Stimulated activated CD8-positive, alpha-beta memory T cell treated with anti-CD3 and anti-CD28 coated beads, Interleukin-7, amount 100 ng/mL, for 1 hour (primary cell): ENCODE measurements around the gene TMED1.

Experiments used
- DNase-seq, 2 donors: peaks; one replicate each; pipeline ENCODE4 v3.0.0-alpha.2; 2020; ENCODE audit warnings: low read depth in 2 of 2

Gene TMED1

DNA sequence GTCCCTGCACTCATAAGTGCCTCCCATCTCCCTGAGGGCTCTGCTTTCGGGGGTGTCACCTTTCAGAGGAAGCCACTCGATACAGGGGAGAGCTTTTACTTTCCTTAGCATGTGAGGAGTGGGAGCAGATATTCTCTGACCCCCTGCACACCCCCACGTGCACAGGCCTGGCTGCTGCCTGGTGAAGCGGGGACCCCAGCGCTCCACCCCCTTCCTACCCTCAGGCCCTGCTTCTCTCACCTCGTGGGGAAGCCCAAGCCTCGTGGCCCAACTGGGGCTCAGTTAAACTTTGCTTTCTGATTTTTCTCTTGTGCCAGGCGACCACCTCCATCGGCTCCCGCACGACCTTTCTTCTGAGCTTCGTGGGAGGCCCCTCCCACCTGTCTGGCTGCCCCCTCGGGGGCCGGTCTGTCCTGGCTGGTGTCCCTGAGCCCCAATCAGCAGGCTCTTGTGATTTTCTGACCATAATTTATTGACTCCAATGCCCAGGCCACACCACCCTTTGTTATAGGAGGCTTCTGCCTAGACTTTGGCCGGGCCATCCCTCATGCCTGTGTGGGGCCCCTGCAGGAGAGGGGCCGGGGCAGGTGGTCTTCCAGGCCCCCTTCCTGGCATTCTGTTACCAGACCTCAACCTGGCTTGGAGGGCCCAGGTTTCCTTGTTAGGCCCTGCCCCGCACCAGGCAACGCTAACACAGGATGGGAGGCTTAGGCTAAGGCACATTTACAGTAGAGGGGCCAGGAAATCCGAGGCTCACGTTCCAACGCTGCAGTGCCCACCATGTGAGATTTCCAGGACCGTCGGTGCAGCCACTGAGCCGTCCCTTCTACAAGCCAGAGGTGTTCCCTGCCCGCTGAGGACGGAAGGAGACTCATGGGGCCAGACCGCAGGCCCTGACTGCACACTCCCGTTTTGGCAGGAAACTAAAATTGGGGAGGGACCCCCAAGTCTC is 3.7 kb downstream of the TMED1 start:
- DNase-seq: no peak

GRCh38 chr19:10830931-10831779 is 4.9 kb downstream of the TMED1 start:
- DNase-seq: no peak

GRCh38 chr19:10830370-10830769 is 5.6 kb downstream of the TMED1 start:
- no peak for DNase-seq

DNA sequence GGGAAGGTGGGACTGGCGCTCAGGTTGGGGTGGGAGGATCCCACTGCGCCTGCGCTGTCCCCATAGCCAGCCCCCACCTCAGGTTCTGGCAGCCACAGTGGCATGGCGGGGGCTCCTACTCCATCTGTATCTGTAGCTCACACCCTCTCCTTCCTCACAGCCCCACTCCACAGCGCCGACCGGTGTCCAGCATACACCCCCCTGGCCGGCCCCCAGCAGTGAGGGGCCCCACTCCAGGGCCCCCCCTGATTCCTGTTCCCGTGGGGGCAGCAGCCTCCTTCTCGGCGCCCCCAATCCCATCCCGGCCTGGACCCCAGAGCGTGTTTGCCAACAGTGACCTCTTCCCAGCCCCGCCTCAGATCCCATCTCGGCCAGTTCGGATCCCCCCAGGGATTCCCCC is 6.0 kb downstream of the TMED1 start:
- no peak for DNase-seq

GRCh38 chr19:10828981-10829821 is 6.8 kb downstream of the TMED1 start:
- no peak for DNase-seq

- no peak for DNase-seq
Measured at GRCh38 chr19:10826846-10827245, 9.2 kb downstream of the TMED1 start.

GRCh38 chr19:10826231-10826630 is 9.8 kb downstream of the TMED1 start:
- no peak for DNase-seq

DNA sequence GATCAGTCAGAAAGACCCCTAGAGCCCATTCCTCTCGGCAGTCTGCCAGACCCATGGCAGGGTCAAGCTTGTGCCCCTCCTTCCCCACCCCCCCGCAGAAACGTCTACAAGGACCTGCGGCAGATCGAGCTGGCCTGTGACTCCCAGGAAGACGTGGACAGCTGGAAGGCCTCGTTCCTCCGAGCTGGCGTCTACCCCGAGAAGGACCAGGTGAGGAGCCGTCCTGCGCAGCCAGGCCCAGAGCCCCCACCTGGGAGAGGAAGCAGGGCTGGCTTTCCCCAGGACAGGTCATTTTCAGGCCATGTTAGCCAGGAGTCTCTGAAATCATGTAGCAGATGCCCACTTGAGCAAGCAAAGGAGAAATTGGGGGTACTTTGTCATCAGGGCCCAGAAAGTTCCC is 12.3 kb downstream of the TMED1 start:
- DNase-seq: no peak

- DNase-seq: no peak
Measured at GRCh38 chr19:10820173-10820572, 15.8 kb downstream of the TMED1 start.

GRCh38 chr19:10819124-10820060 is 16.6 kb downstream of the TMED1 start:
- no peak for DNase-seq

- no peak for DNase-seq
Measured at GRCh38 chr19:10818301-10819123, 17.5 kb downstream of the TMED1 start.

- no peak for DNase-seq
Measured at GRCh38 chr19:10817291-10818038, 18.5 kb downstream of the TMED1 start.

DNA sequence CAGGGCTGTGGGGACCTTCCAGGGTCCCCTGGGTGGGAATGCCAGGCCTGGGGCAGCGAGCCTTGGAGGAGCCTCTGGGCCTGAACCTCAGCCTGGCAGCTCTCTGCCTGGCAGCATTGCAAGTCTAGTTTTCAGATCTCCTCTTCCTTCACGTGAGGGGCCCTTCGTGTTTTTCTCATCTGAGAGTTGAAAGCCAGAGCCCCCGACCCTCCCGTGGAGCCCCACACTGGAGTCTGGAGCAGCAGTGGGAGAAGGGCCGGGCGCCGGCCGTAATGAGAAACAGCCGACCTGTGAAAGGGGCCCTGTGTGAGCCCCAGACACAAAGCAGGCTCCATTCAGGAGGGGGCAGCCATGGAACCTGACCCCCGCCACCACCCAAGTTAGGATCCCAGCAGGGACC is 19.3 kb downstream of the TMED1 start:
- no peak for DNase-seq

DNA sequence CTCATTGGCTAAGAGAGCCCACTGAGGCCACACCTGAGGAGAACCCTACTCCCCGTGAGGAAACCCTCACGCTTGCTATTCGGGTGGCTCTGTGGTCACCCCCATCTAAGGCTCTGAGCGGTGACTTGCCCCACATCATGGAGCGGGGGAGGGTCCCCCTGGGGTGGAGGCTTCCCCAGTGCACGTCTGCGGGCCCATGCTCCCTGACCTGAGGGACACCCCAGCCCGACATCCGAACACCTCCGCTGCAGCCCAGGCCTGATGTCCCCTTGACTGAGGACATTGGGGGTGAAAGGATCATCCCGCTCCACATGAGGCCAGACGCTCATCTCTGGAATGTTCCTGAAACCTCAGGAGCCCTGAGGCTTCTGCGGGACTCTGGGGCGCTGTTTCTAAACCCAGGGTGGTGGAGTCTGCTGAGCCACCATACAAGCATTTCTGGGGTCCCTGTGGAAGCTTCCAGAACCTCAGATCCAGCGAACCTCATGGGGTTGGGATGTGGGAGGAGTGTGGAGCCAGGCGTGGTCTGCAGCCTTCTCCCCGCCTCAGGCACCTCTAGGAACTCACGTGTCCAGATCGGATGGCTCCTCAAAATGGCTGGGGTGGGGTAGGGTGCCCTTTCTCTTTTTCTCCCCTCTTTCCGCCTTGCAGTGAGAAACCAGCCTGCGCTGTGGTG is 19.9 kb downstream of the TMED1 start:
- DNase-seq: no peak

DNA sequence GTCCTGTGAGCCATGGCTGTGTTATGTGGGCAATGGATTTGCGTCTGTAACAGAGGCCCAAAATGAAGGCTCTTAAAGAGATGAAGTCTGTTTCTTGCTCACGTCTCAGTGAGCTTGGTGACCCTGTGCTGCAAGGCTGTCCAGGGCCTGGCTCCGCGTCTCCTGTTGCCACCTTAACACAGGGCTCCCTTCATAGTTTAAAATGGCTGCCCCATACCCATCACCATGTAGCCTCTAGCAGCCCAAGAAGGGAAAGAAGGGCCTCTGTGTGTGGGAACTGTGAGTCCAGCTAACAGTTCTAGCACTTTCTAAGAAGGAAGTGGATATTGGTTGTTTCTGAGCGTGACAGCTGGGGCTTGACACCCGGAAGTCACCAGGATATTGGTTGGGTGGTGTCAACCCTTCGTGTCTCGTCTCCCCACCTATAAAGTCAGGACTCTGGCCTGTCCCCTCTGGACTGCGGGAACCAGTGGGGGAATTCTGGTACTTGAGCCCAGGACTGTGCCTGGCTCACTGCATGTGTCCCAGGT is 20.9 kb downstream of the TMED1 start:
- DNase-seq: no peak

- DNase-seq: no peak
Measured at GRCh38 chr19:10812902-10813404, 23.1 kb downstream of the TMED1 start.

DNA sequence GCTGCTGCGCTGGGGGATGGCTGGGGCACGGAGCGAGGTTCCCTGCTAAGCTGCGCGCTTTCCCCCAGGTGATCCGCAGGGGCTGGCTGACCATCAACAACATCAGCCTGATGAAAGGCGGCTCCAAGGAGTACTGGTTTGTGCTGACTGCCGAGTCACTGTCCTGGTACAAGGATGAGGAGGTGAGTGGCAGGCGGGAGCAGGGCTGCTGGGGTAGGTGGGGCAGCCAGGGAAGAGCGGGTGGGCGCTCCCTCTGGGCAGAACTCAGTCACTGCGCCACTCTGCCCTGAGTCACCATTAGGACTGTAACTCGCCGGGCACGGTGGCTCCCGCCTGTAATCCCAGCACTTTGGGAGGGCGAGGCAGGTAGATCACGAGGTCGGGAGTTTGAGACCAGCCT is 23.8 kb downstream of the TMED1 start:
- DNase-seq: no peak
